Stimulated activated CD8-positive, alpha-beta memory T cell treated with anti-CD3 and anti-CD28 coated beads, Interleukin-2, amount 100 ng/mL, for 48 hours (primary cell): Measurements from ENCODE around the gene RNF144A.
A peak's percentile ranks its signal among the peaks of the same experiment; 100 is the strongest.
"Not testable (repeated sequence)": the region's sequence is repeated elsewhere in the genome, so short reads cannot be mapped to it uniquely, and the experiment has no call there.

Experiments
- DNase-seq, 2 donors: peaks; one replicate each; pipeline ENCODE4 v3.0.0-alpha.2; 2020; ENCODE audit warnings: low read depth in 2 of 2

The RNF144A gene, protein sequence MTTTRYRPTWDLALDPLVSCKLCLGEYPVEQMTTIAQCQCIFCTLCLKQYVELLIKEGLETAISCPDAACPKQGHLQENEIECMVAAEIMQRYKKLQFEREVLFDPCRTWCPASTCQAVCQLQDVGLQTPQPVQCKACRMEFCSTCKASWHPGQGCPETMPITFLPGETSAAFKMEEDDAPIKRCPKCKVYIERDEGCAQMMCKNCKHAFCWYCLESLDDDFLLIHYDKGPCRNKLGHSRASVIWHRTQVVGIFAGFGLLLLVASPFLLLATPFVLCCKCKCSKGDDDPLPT

DNA sequence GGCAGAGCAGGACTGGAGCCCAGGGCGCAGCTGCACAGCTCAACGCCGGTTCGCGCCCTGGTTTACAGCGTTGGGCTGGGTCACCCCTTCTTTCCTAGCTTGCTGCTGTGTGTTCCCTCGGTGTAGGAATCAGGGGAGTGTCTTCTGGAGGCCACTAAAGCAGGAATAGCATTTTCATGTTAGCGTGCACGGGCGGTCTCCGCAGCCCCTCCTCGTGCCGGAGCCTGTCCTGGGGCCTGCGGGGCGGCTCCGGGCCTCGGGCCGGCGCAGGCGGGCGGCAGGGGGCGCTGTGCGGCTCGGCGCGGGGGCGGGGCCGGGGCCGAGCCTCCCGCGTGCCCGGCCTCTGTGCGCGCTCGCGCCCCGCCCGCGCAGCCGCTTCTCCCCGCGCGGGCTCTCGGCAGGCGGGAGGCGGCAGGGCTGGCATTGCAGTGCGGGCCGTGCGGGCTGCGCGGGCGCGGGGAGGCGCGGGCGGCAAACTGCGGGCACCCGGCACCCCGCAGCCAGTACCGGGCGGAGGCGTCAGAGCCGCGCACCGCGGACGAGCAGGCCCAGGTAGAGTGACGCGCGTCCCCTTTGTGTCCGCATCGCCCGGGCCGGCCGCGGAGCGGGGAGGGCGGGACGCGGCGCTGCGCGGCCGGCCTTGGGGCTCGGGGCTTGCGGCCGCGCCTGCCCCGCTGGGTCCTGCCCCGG, at the start of gene RNF144A:
TSS of gene RNF144A (plus strand) at position 342 of the 690 bp plus-strand sequence. CDS start 79,515 bp downstream, outside the sequence.
- DNase-seq: peak; percentile 53 to 67

DNA sequence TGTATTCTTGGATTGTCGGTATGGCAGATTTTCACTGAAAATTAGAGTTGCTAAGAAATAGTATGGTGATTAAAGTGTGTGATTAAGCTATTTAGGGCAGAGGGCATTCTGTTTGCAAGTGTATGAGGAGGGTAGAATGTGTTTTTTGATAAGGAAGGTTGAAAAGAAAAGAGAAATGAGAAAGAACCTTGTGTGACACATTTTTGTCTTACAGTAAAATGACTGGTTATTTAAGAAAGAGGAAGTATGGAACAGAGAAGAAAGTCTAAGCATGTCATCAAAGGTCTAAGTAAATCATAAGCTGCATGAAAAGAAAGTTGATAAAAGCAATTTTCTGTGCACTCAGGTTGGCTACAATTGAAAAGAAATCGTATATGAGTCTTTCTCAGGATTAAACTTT, 44.8 kb upstream of the RNF144A start:
- no peak for DNase-seq

DNA sequence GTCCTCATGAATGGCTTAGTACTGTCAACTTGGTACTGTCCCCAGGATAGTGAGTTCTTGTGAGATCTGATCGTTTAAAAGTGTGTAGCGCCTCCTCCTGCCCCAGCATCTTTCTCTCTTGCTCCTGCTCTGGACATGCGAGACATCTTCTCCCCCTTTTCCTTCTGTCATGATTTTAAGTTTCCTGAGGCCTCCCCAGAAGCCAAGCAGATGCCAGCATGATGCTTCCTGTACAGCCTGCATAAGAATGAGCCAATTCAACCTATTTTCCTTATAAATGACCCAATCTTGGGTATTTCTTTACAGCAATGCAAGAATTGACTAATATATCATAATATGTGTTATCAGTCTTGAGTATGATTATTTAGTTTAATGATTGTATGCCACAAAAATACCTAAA, 43.2 kb upstream of the RNF144A start:
- no peak for DNase-seq

DNA sequence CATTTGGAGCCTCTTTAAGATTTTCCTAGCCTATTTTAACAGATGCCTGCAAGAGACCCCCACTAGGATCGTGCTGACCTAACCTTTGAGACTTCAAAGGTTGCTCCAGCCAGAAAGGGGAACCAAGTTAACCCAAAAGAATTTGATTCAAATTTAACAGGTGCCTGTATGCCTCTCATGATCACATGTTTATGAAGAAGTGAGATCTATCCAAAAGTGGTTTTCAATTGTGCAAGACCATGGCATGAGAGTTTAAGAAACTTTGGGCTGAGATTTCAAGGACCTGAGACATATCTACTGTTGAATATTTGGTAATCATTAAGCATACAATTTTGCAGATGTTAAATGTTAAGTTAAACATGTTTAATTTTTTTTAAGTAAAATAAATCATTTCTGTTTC, 40.9 kb upstream of the RNF144A start:
- no peak for DNase-seq

DNA sequence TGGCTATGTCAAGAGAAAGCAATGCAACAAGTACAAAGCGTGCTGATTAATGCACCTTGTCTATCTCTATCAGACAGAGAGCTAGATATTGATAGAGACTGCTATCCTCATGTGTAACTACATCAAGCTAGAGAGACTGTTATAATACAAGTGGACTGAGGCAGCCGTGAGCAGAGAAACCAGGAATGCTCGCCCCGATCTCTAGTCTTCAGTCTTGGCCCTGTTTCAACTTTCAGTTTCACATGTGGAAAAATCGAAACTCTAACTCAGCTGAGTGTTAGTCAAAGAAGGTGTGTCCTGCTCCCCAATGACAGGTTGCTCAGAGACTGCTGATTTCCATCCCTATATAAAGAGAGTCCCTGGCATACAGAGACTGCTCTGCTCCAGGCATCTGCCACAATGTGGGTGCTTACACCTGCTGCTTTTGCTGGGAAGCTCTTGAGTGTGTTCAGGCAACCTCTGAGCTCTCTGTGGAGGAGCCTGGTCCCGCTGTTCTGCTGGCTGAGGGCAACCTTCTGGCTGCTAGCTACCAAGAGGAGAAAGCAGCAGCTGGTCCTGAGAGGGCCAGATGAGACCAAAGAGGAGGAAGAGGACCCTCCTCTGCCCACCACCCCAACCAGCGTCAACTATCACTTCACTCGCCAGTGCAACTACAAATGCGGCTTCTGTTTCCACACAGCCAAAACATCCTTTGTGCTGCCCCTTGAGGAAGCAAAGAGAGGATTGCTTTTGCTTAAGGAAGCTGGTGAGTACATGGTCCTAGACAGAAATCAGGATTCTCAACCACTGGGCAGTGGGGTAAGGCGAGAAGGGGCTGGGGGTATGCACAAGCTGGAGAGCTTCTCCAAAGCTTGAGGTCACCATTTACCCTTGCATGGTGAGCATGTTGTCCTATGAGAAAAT, 39.6 kb upstream of the RNF144A start, which contains the start of gene RSAD2:
TSS of gene RSAD2 (plus strand) at position 376 of the 903 bp plus-strand sequence. CDS start at position 400, 24 bp downstream.
- no peak for DNase-seq

DNA sequence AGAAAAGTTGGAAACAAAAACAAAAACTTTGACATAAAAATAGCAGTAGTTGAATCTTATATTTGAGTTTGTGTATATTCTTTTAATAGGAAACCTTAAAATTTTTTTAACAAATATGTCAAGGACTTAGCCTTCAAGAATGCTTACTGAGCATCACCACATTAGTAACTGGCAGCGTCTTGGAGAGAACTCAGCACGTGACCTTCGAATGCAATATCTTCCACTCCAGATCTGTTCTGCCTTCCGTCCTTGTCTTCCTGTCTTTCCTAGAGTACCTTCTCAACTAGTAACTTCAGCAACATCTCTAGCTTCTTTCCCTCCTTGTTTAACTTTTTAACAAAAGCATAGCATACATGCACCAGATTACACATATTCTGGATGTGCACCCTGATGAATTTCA, 38.7 kb upstream of the RNF144A start:
- DNase-seq: no peak

DNA sequence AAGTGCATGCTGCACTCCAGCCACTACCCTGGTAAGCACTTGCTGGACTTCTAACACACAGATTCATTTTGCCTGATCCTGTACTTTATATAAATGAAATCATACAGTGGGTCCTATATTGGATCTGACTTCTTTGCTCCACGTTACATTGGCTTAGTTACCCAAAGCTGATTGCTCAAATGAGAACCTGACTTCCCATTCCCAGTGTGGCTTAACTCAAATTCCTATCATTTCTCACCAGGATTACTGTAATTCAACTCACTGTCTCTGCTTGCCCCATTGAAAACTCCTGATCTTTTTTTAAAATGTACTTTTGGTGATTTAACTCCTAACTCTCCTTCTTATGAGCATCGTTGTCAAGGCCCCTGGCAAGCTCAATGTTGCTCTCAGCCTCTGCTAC, 38.2 kb upstream of the RNF144A start:
- no peak for DNase-seq

DNA sequence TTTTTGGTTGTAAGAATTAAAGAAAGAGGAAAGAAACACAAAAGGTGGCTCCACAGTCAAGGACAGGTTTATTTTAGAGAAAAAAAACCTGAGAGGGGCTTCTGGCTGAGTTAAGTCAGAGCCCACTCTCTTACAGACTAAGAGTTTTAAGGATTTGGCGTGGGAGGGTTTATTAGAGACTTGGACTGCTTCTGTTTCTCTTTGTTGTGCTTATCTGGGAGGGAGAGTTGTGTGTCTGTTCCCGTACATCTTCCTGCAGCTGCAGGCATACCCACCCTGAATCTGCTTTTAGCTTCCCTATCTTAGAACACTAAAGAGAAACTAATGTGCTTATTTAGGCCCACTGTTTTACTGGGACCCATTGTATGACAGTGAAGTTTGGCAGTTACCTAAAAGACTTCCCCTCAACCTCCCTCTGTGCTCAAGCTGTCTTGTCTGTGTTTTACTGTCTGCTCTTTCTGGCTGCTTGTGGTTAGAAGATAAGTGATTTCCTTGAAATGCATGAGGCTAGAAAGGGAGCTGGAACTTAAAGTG, 36.9 kb upstream of the RNF144A start:
- DNase-seq: no peak

DNA sequence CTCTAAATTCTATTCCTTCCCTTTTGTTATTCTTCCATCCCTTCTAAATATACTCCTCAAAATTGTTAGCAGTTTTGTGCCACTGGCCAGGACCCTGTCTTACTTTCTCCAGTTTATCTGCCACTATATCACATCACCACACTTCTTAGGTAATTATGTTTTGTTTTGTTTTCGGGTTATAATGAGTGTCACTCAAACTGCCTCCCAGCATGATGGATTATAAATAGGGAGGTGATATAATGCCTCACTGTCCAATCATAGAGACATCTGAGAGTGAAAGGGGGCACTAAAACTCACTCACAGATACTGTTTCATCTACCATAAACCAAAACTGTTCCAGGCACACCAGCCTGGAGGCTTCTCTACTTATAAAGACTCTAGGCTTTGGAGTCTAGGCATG, 36.2 kb upstream of the RNF144A start:
- DNase-seq: no peak

DNA sequence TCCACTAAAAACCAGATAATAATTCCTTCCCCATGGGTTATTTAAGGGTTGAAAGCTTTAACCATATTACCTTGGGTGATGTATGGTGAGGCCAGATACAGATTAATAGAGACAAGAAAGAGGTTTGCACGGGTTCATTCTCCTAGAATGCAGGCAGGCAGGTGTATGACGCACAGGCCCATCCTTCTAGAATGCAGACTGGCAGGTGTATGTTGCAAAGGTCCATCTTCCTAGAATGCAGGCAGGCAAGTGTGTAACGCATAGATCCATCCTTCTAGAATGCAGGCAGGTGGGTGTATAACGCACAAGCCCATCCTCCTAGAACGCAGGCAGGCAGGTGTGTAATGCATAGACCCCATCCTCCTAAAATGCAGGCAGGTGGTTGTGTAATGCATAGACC, 35.7 kb upstream of the RNF144A start:
- no peak for DNase-seq

DNA sequence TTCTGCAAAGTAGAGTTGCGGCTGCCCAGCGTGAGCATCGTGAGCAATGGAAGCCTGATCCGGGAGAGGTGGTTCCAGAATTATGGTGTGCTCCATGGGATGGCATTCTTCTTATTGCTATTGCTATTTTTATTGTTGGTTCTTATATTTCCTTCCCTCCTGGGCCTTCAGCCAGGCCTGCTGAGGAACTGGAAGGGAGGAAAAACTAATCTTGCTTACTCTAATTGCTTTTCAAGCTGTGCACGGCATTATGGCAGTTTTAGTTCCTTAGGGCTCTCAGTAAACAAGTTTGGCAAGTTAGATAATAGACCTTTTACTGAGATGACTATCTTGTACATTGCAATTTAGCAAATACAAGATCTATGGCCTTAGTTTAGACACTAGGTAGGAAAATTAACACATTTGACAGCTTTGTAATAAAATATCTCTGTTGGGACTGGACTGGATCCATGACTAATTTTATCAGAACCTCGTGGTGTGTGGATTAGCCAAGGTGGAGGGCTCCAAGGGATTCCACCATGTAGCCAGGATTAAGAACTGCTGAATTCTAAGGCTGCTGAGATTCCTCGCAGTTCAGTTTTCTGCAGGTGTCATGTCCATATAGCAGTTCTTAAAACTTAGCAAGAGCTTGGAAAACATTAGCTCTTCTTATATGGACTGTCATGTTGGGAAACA, 33.6 kb upstream of the RNF144A start:
- no peak for DNase-seq

DNA sequence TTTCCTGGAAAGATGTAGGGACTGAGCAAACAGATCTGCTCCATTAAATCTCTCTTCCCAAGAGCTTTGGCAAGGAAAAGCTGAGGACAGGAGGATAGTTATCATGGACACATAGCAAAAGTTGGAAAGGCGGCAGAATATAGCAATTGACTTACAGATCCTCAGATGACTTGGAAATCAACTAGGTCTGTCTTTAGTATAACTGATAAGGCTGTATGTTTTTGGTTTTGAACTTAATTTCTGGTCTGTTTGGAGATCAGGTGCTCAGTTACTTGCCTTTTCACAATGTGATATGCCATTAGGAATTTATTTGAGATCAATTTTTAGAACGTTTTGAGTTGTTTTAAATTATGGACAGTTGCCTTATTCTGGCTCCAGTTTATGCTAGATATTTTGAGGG, 31.7 kb upstream of the RNF144A start:
- no peak for DNase-seq

DNA sequence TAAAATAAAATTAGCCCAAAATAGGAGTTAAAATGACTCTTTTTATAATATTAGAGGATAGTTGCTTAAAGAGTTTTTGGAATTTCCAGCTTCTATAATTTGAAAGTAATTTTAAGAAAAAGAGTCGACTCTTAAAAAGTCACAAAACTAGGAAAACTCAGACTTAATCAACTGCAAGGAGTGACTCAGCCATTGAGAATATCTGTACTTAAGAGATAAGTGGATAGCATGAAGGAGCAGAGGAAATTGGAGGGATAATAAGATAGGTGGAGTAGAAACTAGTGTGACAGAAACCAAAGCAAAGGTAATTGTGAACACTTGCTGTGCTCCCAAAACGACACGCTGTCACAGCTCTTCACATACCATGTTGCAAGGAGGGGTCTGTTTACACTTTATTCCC, 31.2 kb upstream of the RNF144A start:
- no peak for DNase-seq

DNA sequence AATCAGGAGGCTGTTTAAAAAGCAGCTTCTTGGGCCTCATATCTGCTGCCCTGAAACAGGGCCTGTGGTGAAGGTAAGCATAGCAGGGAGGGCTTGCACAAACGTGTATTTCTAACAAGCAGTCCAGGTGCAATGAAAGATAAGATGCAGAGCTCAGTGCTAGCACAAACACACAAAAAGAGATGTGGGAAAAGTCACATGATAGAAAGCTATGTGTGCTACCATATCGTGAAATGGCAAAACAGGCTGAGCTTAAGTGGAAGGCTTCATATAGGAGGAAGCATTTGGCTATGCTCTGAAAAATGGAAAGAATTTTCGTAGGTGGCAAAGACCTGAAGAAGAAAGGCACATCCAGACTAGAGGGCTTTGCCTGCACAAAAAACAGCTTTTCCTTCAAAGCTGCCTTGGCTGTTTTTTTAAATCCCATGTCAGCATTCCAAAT, 29.4 kb upstream of the RNF144A start:
- no peak for DNase-seq

DNA sequence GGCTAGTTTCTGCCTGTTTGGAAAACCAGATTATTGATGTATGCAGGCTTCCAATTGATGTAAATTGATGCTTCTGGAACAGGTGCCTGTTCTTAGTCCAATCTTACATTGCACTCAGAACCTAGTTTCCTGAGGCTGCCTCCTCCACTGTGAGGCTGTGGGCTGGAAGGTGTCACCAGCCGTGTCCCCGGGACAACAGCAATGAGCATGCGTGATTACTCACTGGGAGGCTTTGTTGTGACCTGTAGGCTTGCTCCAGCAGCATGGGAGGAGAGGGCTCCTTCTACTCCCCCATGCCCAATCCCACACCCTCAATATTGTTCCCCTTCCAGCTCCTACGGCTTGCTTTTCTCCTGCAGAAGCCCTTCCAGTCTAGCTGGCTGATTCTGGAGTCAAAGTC, 28.5 kb upstream of the RNF144A start:
- DNase-seq: no peak

DNA sequence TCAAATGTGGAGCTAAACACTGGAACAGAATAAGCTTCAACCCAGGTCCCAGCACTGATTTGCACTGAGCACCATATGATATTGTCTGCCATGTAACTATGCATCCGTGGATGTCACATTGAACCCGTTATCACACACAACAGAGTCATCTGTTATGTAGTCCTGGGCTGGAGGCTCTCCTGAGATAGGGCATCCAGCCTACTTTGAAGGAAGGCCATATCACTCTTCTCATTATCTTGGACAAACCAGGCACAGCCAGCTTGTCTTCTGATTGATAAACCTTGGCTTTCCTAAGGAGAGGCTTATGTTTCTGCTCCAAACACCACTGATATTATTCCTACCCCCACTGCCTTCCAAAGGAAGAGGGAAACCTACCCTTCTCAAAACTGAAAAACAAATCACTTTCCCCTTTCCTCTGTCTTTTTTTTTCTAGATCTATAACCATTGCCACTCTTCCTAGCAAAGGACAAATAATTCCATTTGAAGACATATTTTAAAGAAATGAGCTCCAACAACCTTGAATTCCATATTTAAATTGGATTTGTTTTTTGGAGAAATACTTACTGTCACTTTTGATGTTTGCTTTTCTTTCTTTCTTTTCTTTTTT, 23.2 kb upstream of the RNF144A start:
- no peak for DNase-seq

DNA sequence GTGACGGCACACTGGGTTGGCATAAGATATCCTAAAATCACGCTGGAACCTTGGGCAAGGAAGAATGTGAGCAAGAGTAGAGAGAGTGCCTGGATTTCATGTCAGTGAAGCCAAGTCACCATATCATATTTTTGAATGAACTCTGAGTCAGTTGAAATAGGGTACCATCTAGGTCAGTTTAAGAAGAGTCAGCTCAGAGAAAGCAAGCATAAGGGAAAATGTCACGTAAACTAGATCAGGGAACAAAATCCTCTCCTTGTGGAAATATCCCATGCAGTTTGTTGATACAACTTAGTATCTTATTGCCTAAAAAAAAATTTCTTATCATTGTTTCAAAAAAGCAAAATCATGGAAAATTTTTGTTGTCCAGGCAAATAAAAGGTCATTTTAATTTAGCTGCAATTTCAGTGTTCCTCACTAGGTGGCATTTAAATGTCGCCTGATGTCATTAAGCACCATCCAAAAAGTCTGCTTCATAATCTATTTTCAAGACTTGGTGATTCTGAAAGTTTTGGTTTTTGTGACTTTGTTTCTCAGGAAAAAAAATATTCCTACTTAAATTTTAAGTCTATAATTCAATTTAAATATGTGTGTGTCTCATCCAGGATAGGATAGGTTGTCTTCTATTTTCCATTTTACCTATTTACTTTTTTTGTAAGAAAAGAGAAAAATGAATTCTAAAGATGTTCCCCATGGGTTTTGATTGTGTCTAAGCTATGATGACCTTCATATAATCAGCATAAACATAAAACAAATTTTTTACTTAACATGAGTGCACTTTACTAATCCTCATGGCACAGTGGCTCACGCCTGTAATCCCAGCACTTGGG, 20.1 kb upstream of the RNF144A start:
- DNase-seq: no peak

DNA sequence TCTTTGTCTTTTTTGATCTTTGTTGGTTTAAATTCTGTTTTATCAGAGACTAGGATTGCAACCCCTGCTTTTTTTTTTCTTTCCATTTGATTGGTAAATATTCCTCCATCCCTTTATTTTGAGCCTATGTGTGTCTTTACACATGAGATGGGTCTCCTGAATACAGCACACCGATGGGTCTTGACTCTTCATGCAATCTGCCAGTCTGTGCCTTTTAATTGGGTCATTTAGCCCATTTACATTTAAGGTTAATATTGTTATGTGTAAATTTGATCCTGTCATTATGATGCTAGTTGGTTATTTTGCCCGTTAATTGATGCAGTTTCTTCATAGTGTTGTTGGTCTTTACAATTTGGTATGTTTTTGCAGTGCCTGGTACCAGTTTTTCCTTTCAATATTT, 14.6 kb upstream of the RNF144A start:
- DNase-seq: not testable (repeated sequence)

DNA sequence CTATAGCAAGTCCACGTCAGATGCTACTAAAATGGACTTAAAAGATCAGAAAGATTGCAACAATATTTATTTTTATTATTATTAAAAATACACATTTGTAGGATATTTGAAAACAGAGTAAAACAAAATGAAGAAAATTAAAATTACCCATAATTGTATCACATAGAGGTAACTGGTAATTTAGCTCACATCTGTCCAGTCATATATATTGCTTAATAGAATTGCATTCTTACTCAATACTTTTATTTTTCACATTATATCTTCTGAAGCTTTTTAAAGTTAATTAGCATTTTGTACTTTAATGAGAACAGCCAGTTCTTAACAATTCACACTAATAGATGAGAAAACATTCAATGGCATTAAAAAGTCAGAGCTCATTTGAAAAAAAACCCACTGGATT, 11.5 kb upstream of the RNF144A start:
- no peak for DNase-seq

DNA sequence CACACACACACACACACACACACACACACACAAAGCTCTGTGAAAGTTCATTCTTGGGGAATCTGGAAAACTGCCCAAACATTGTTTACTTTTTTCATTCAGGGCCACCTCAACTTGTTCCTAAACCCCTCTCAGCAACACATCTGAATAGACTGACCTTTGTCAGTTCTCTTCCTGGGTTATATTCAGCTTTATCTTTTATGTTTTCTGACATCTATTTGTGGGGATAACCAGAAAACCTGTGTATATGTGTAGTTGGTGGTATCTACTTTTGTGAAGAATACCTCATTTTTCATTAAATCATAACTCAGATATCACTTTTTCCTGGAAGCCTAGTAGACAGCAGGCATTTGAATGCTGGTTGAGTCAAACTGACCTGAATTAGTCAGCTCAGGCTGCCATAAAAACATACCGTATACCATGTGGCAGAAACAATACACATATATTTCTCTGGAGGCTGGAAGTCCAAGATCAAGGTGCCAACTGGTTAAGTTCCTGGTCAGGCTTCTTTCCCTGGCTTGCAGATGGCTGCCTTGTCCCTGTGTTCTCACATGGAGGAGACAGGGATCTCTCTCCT, 11.0 kb upstream of the RNF144A start:
- DNase-seq: no peak
